ENCODE measurements around the gene PCDHGA8. TPM values are rescaled to one million over a fixed set of nuclear protein-coding genes. Genes with fewer than 3 reads are reported as not detected.

PCDHGA8 gene
- total RNA-seq, 1 donor from 2014 or later, result under 0.01 TPM

GRCh38 chr5:141419074-141419880 lies 26.8 kb downstream of the PCDHGA8 start:
- Histone ChIP-seq H3K36me3 (ENCODE audit: control insufficient read depth, insufficient read depth, low read length) (no peaks in the 10 kb centered on the region), H3K27me3 (ENCODE audit: control insufficient read depth, insufficient read depth, low read length) (peaks cover 5% of the 10 kb centered on the region), H3K4me3 (ENCODE audit: low read depth, low read length) (no peak overlapping the region)
- DNase-seq (ENCODE audit: low read depth) (no peak), FAIRE-seq (no peak)
- TF ChIP-seq, protein P1, sequence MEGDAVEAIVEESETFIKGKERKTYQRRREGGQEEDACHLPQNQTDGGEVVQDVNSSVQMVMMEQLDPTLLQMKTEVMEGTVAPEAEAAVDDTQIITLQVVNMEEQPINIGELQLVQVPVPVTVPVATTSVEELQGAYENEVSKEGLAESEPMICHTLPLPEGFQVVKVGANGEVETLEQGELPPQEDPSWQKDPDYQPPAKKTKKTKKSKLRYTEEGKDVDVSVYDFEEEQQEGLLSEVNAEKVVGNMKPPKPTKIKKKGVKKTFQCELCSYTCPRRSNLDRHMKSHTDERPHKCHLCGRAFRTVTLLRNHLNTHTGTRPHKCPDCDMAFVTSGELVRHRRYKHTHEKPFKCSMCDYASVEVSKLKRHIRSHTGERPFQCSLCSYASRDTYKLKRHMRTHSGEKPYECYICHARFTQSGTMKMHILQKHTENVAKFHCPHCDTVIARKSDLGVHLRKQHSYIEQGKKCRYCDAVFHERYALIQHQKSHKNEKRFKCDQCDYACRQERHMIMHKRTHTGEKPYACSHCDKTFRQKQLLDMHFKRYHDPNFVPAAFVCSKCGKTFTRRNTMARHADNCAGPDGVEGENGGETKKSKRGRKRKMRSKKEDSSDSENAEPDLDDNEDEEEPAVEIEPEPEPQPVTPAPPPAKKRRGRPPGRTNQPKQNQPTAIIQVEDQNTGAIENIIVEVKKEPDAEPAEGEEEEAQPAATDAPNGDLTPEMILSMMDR (IDR thresholded peaks at IDR 0.05; ENCODE audit: insufficient read depth, low read length, severe bottlenecking), result no peak

- H3K36me3 ChIP-seq (ENCODE audit: control insufficient read depth, insufficient read depth, low read length), result no peaks in the 10 kb centered on the region
Observed at GRCh38 chr5:141420855-141421488, 28.5 kb downstream of the PCDHGA8 start, which contains the start of gene PCDHGA11. Gene PCDHGA11 (plus strand): TSS chr5:141421051. CDS start chr5:141421228, 177 bp downstream.

GRCh38 chr5:141421489-141421855 lies 29.0 kb downstream of the PCDHGA8 start:
- DNase-seq (ENCODE audit: low read depth) (peak; percentile 11), FAIRE-seq (no peak)
- Histone ChIP-seq H3K27me3 (ENCODE audit: control insufficient read depth, insufficient read depth, low read length) (peaks cover 5% of the 10 kb centered on the region), H3K36me3 (ENCODE audit: control insufficient read depth, insufficient read depth, low read length) (no peaks in the 10 kb centered on the region), H3K4me3 (ENCODE audit: low read depth, low read length) (peak overlapping the region; percentile 40)
- TF ChIP-seq, protein P1 (IDR thresholded peaks at IDR 0.05; ENCODE audit: insufficient read depth, low read length, severe bottlenecking), result no peak

More at GRCh38 chr5:141420855-141421488, 28.5 kb downstream of the PCDHGA8 start, which contains the start of gene PCDHGA11:
- peak within 1 kb of the TSS; percentile 40 for H3K4me3 ChIP-seq (ENCODE audit: low read depth, low read length)
- DNase-seq (ENCODE audit: low read depth), result peak; percentile 59
- peaks cover 5% of the 10 kb centered on the region for H3K27me3 ChIP-seq (ENCODE audit: control insufficient read depth, insufficient read depth, low read length)
- no peak for FAIRE-seq
- TF ChIP-seq, protein P1 (IDR thresholded peaks at IDR 0.05; ENCODE audit: insufficient read depth, low read length, severe bottlenecking), result peak; percentile 51

DNA sequence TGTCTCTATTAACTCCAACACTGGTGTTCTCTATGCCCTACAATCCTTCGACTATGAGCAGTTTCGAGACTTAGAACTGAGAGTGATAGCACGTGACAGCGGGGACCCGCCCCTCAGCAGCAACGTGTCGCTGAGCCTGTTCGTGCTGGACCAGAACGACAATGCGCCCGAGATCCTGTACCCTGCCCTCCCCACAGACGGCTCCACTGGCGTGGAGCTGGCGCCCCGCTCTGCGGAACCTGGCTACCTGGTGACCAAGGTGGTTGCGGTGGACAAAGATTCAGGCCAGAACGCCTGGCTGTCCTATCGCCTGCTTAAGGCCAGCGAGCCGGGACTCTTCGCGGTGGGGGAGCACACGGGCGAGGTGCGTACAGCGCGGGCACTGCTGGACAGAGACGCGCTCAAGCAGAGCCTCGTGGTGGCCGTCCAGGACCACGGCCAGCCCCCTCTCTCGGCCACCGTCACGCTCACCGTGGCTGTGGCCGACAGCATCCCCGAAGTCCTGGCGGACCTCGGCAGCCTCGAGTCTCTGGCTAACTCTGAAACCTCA lies 30.4 kb downstream of the PCDHGA8 start:
- no peak overlapping the region for H3K4me3 ChIP-seq (ENCODE audit: low read depth, low read length)
- TF ChIP-seq, protein P1 (IDR thresholded peaks at IDR 0.05; ENCODE audit: insufficient read depth, low read length, severe bottlenecking), result no peak
- peaks cover 5% of the 10 kb centered on the region for H3K27me3 ChIP-seq (ENCODE audit: control insufficient read depth, insufficient read depth, low read length)
- FAIRE-seq (no peak), DNase-seq (ENCODE audit: low read depth) (no peak)
- H3K36me3 ChIP-seq (ENCODE audit: control insufficient read depth, insufficient read depth, low read length), result no peaks in the 10 kb centered on the region

DNA sequence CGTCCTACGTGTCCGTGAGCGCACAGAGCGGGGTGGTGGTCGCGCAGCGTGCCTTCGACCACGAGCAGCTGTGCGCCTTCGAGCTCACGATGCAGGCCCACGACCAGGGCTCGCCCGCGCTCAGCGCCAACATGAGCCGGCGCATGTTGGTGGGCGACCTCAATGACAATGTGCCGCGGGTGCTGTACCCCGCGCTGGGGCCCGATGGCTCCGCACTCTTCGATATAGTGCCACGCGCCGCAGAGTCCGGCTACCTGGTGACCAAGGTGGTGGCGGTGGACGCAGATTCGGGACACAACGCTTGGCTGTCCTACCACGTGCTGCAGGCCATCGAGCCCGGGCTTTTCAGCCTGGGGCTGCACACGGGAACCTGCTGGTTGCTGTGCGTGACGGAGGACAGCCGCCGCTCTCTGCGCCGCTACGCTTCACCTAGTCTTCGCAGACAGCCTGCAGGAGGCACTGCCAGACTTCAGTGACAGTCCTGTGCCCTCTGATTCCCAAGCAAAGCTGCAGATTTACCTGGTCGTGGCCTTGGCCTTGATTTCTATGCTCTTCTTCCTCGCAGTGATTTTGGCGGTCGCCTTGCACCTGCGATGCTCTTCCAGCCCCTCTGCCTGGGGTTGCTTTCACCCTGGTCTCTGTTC lies 35.5 kb downstream of the PCDHGA8 start:
- Histone ChIP-seq H3K36me3 (ENCODE audit: control insufficient read depth, insufficient read depth, low read length) (no peaks in the 10 kb centered on the region), H3K4me3 (ENCODE audit: low read depth, low read length) (no peak overlapping the region)
- FAIRE-seq, result no peak

More for the DNA sequence above, 35.5 kb downstream of the PCDHGA8 start:
- TF ChIP-seq, protein P1 (IDR thresholded peaks at IDR 0.05; ENCODE audit: insufficient read depth, low read length, severe bottlenecking), result no peak
- H3K27me3 ChIP-seq (ENCODE audit: control insufficient read depth, insufficient read depth, low read length), result peaks cover 5% of the 10 kb centered on the region
- DNase-seq (ENCODE audit: low read depth), result no peak
